Measurements from ENCODE around the gene ZNF598.
"Not testable (repeated sequence)": the region's sequence is repeated elsewhere in the genome, so short reads cannot be mapped to it uniquely, and the experiment has no call there.

ZNF598 gene

GRCh38 chr16:1965396-1966001 lies 44.1 kb downstream of the ZNF598 start:
- H3K36me3 ChIP-seq = peaks cover 28 to 34% (median 32%) of the 10 kb centered on the region in 3 donors
- intact Hi-C loops (cut with DNase I; ENCODE audit: low total_unique reads) = no loop called here
- no peaks in the 10 kb centered on the region for H3K9me3 ChIP-seq
- DNase-seq = no peak
- TF ChIP-seq, protein P1, sequence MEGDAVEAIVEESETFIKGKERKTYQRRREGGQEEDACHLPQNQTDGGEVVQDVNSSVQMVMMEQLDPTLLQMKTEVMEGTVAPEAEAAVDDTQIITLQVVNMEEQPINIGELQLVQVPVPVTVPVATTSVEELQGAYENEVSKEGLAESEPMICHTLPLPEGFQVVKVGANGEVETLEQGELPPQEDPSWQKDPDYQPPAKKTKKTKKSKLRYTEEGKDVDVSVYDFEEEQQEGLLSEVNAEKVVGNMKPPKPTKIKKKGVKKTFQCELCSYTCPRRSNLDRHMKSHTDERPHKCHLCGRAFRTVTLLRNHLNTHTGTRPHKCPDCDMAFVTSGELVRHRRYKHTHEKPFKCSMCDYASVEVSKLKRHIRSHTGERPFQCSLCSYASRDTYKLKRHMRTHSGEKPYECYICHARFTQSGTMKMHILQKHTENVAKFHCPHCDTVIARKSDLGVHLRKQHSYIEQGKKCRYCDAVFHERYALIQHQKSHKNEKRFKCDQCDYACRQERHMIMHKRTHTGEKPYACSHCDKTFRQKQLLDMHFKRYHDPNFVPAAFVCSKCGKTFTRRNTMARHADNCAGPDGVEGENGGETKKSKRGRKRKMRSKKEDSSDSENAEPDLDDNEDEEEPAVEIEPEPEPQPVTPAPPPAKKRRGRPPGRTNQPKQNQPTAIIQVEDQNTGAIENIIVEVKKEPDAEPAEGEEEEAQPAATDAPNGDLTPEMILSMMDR (IDR thresholded peaks at IDR 0.05) = no peak
- peak overlapping the region; percentile 95 to 98 for H3K27ac ChIP-seq
- peak overlapping the region; percentile 89 to 93 for H3K4me3 ChIP-seq
- no peaks in the 10 kb centered on the region for H3K27me3 ChIP-seq
- H3K4me1 ChIP-seq = peaks cover 0 to 29% (median 18%) of the 10 kb centered on the region in 4 donors

DNA sequence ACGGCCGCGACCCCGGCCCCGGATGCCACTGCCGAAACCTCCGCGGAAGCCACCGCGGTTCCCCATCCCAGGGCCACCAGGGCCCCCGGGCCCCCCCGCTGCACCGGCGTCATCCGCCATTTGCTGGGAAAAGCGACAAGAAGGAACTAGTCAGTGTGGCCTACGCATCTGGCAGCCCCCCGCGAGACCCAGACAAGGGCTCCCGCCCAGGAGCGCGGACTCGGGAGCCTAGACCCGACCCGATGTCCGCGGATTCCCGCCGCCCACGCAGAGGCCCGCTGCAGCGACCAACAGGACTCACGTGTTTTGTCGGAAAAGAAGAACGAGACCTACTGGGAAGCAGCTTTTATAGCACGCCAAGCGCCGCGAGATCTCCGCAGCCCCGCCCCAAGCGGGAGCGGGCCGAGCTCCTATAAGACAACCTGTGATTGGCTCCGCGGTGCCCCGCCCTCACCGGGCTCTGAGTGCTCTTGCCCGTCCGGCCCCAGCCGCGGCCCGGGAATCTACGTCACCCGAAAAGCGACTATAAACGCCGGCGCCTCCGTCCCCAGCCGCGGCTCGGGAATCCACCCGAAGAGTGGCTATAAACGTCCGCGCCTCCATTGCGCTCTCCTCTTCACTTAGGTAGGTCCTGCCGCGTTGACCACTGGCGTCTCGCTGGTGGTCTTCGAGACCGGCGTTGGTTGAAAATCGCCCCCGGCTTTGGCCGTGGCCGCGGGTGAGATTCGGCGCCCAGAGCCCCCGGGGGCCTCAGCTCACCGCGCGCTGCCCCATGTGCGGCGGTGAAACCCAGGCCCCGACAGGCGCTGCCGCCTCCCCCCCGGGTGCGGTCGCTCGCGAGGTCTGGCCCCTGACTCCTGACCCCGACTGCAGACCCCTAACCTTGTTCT lies 44.9 kb downstream of the ZNF598 start, which contains the start of gene RPS2:
RPS2 (minus strand) TSS at position 321 of the 890 bp plus-strand sequence; CDS start at position 120, 201 bp downstream.
- peak within 1 kb of the TSS; percentile 89 to 93 for H3K4me3 ChIP-seq
- H3K36me3 ChIP-seq = peaks cover 28 to 34% (median 32%) of the 10 kb centered on the region in 3 donors
- TF ChIP-seq, protein P1 (IDR thresholded peaks at IDR 0.05) = no peak
- peak within 1 kb of the TSS; percentile 95 to 98 for H3K27ac ChIP-seq
- peak; percentile 99 to 100 for DNase-seq
- peaks cover 0 to 34% (median 23%) of the 10 kb centered on the region in 4 donors for H3K4me1 ChIP-seq
- no peaks in the 10 kb centered on the region for H3K27me3 ChIP-seq
- H3K9me3 ChIP-seq = no peaks in the 10 kb centered on the region
- intact Hi-C loops (cut with DNase I; ENCODE audit: low total_unique reads) = no loop called here

DNA sequence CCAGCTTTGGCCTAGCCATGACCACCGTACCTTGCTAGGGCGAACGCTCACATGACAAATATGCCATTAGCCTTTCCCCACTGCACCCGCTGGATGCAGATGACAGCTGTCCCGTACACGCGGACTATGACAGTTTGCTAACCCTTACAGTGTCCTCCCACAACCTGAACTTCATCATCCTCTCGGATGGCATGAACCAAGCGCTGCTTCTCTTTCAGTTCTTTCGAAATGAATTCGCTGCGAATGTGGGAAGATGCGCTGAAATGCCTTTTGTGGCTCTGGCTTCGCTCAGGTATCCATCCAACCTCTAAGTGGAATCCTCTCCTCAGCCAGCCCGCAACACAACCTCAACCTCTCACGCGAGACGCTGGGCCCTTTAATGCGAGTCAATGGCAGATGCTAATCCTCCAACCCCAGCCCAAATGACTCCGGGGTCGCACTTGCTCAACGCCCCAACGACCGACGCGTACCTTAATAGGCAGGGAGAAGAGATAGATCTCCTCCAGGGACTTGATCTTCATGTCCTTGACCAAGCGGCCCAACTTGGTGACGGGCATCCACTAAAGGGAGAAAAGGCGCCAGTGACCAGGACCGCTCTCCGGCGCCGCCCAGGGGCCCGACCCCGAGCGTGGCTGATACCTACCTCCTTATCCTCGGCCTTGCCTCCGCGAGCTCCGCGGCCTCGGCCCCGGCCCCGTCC lies 45.7 kb downstream of the ZNF598 start:
- intact Hi-C loops (cut with DNase I; ENCODE audit: low total_unique reads) = no loop called here
- H3K36me3 ChIP-seq = peaks cover 28 to 34% (median 32%) of the 10 kb centered on the region in 3 donors
- H3K27ac ChIP-seq = peak overlapping the region; percentile 95 to 98
- TF ChIP-seq, protein P1 (IDR thresholded peaks at IDR 0.05) = no peak
- peak overlapping the region; percentile 89 to 93 for H3K4me3 ChIP-seq
- DNase-seq = no peak
- no peaks in the 10 kb centered on the region for H3K27me3 ChIP-seq
- no peaks in the 10 kb centered on the region for H3K9me3 ChIP-seq
- H3K4me1 ChIP-seq = peaks cover 0 to 36% (median 25%) of the 10 kb centered on the region in 4 donors

DNA sequence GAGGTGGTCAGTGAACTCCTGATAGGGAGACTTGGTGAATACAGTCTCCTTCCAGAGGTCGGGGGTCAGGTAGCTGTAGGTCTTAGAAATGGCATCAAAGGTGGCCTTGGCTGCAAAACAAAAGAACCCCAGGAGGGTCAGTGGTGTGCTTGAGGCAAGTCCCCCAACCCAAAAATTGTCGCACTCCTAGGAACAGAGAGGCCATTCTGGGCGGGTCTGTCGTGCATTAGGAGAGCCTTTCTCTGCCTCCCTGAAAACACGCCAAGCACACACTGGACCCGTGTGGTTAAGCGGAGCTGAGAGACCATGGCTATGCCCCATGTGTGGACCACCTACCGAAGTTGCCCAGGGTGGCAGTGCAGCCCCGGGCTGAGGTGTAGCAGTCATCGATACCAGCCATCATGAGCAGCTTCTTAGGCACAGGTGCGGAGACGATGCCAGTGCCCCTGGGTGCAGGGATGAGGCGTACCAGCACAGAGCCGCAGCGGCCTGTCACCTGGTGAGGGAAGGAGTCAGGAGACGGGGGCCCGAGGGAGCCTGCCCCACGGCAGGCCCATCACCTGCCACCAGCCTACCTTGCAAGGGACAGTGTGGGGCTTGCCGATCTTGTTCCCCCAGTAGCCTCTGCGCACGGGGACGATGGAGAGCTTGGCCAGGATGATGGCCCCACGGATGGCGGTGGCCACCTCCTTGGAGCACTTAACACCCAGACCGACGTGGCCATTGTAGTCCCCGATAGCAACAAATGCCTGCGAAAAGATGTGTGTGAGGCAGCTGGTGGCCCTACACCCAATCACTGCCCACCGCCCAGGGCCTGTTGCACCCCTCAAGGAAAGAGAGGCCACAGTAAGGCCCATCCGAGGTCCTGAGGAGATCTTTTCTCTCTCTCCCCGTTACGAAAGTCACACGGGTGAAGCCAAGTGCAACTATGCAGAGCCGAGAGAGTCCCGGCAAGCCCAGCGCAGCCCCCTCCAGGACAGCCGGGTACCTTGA lies 47.2 kb downstream of the ZNF598 start:
- H3K27ac ChIP-seq; intact Hi-C loops (cut with DNase I; ENCODE audit: low total_unique reads); H3K9me3 ChIP-seq; H3K4me3 ChIP-seq; H3K27me3 ChIP-seq; DNase-seq: not testable (repeated sequence)
- Histone ChIP-seq H3K36me3 (peaks cover 28 to 34% (median 32%) of the 10 kb centered on the region in 3 donors), H3K4me1 (peaks cover 0 to 39% (median 28%) of the 10 kb centered on the region in 4 donors)

- Histone ChIP-seq H3K27ac (no peak overlapping the region), H3K4me1 (peaks cover 0 to 39% (median 28%) of the 10 kb centered on the region in 4 donors), H3K36me3 (peaks cover 28 to 34% (median 32%) of the 10 kb centered on the region in 3 donors), H3K9me3 (no peaks in the 10 kb centered on the region), H3K27me3 (no peaks in the 10 kb centered on the region), H3K4me3 (no peak overlapping the region)
- TF ChIP-seq, protein P1 (IDR thresholded peaks at IDR 0.05) = no peak
- intact Hi-C loops (cut with DNase I; ENCODE audit: low total_unique reads) = no loop called here
- no peak for DNase-seq
These were observed 48.0 kb downstream of the ZNF598 start for GRCh38 chr16:1961651-1962067.

All from tibial artery (tissue), 4 donors.